Stimulated activated CD4-positive, alpha-beta T cell treated with anti-CD3 and anti-CD28 coated beads, TNF-alpha, amount 100 ng/mL, for 4 hours (primary cell): ENCODE results near the gene IGFALS.

Experiments
- DNase-seq, 3 experiments: peaks; one replicate each; pipeline ENCODE4 v3.0.0-alpha.2; 2020; ENCODE audit warnings: low read depth in 3 of 3

IGFALS gene

GRCh38 chr16:1790261-1790610 lies 3.3 kb downstream of the IGFALS start:
- no peak for DNase-seq

- no peak for DNase-seq
Measured at GRCh38 chr16:1789643-1790045, 3.9 kb downstream of the IGFALS start.

- DNase-seq = no peak
Measured at GRCh38 chr16:1788708-1789100, 4.8 kb downstream of the IGFALS start.

- DNase-seq = no peak
Measured at GRCh38 chr16:1788095-1788707, 5.3 kb downstream of the IGFALS start.

- DNase-seq = no peak
Measured at GRCh38 chr16:1787322-1788094, 6.0 kb downstream of the IGFALS start.

- DNase-seq = no peak
Measured at GRCh38 chr16:1787056-1787321, 6.5 kb downstream of the IGFALS start.

- no peak for DNase-seq
Measured at GRCh38 chr16:1786242-1787055, 7.1 kb downstream of the IGFALS start.

- no peak for DNase-seq
Measured at GRCh38 chr16:1785846-1786170, 7.7 kb downstream of the IGFALS start.

GRCh38 chr16:1784977-1785845 lies 8.3 kb downstream of the IGFALS start:
- DNase-seq = no peak

GRCh38 chr16:1782408-1783264 lies 10.9 kb downstream of the IGFALS start, which contains the start of the genes NUBP2 and SPSB3:
Gene NUBP2 (plus strand): TSS chr16:1782960. CDS start chr16:1783021, 61 bp downstream.
Gene SPSB3 (minus strand): TSS chr16:1782571. CDS start chr16:1781483, 1,088 bp downstream.
- peak; percentile 87 to 96 (median 92) for DNase-seq

- DNase-seq = no peak
Measured at GRCh38 chr16:1781758-1782407, 11.6 kb downstream of the IGFALS start.

GRCh38 chr16:1781254-1781653 lies 12.3 kb downstream of the IGFALS start:
- no peak for DNase-seq

GRCh38 chr16:1780677-1781072 lies 12.8 kb downstream of the IGFALS start:
- DNase-seq = no peak

GRCh38 chr16:1779741-1780676 lies 13.5 kb downstream of the IGFALS start:
- DNase-seq = no peak

GRCh38 chr16:1779234-1779701 lies 14.2 kb downstream of the IGFALS start:
- DNase-seq = no peak

- no peak for DNase-seq
Measured at GRCh38 chr16:1778200-1779179, 15.0 kb downstream of the IGFALS start.

- no peak for DNase-seq
Measured at GRCh38 chr16:1777375-1778199, 15.9 kb downstream of the IGFALS start.
